GM18951 (cell line): ENCODE measurements around the gene SRGAP2B.
"Not testable (repeated sequence)": the region's sequence is repeated elsewhere in the genome, so short reads cannot be mapped to it uniquely, and the experiment has no call there.

Source experiments
- in situ Hi-C: fragments of 300-500 bp; cut with MboI; formaldehyde crosslinking; loops from one replicate; pipeline ENCODE4 v1.12.0; 2022; ENCODE audit warnings: low sequenced_read_pairs, mixed read lengths, inconsistent platforms; ENCODE audit not compliant: unreplicated experiment

The SRGAP2B gene

GRCh38 chr1:144961604-144962583, 133.2 kb downstream of the SRGAP2B start:
- in situ Hi-C loops = not testable (repeated sequence)

GRCh38 chr1:144960929-144961488, 134.1 kb downstream of the SRGAP2B start:
- in situ Hi-C loops = not testable (repeated sequence)

GRCh38 chr1:144948390-144948789, 146.7 kb downstream of the SRGAP2B start:
- in situ Hi-C loops = not testable (repeated sequence)

GRCh38 chr1:144947495-144947894, 147.6 kb downstream of the SRGAP2B start:
- in situ Hi-C loops = not testable (repeated sequence)

- in situ Hi-C loops = not testable (repeated sequence)
Observed at GRCh38 chr1:144946525-144947480, 148.3 kb downstream of the SRGAP2B start.

GRCh38 chr1:144941710-144942109, 153.4 kb downstream of the SRGAP2B start:
- in situ Hi-C loops = not testable (repeated sequence)

GRCh38 chr1:144940054-144940453, 155.1 kb downstream of the SRGAP2B start:
- in situ Hi-C loops = not testable (repeated sequence)

GRCh38 chr1:144938627-144939026, 156.5 kb downstream of the SRGAP2B start:
- in situ Hi-C loops = not testable (repeated sequence)

- in situ Hi-C loops = not testable (repeated sequence)
Observed at GRCh38 chr1:144936186-144936732, 158.9 kb downstream of the SRGAP2B start.

GRCh38 chr1:144935310-144935709, 159.8 kb downstream of the SRGAP2B start:
- in situ Hi-C loops = not testable (repeated sequence)

GRCh38 chr1:144933014-144933413, 162.1 kb downstream of the SRGAP2B start:
- in situ Hi-C loops = not testable (repeated sequence)

- in situ Hi-C loops = not testable (repeated sequence)
Observed at GRCh38 chr1:144932153-144932552, 163.0 kb downstream of the SRGAP2B start.

GRCh38 chr1:144931553-144931952, 163.6 kb downstream of the SRGAP2B start:
- in situ Hi-C loops = not testable (repeated sequence)

- in situ Hi-C loops = not testable (repeated sequence)
Observed at GRCh38 chr1:144930085-144930777, 164.9 kb downstream of the SRGAP2B start.

- in situ Hi-C loops = not testable (repeated sequence)
Observed at GRCh38 chr1:144927292-144927691, 167.8 kb downstream of the SRGAP2B start.

GRCh38 chr1:144923640-144924039, 171.5 kb downstream of the SRGAP2B start:
- in situ Hi-C loops = not testable (repeated sequence)

GRCh38 chr1:144922785-144923184, 172.3 kb downstream of the SRGAP2B start:
- in situ Hi-C loops = not testable (repeated sequence)

GRCh38 chr1:144919106-144919505, 176.0 kb downstream of the SRGAP2B start:
- in situ Hi-C loops = not testable (repeated sequence)

GRCh38 chr1:144918027-144918603, 177.0 kb downstream of the SRGAP2B start:
- in situ Hi-C loops = not testable (repeated sequence)
